Hepatocyte (in vitro differentiated cells): ENCODE data around the gene MTPN. TPM values are rescaled to one million over a fixed set of nuclear protein-coding genes. Genes with fewer than 3 reads are reported as not detected.

Source experiments
- DNase-seq: peaks from one replicate; pipeline ENCODE4 v3.0.0-alpha.2; 2016; ENCODE audit warnings: low spot score
- H2AFZ ChIP-seq: fragments of 200-600 bp; sonication (generic); 2 replicates; pipeline ENCODE4 v1.6.0; 2016; ENCODE audit warnings: antibody characterized with exemption, mild to moderate bottlenecking
- H3K27ac ChIP-seq: fragments of 200-600 bp; sonication (generic); 2 replicates; pipeline ENCODE4 v1.5.1; 2016; ENCODE audit warnings: mild to moderate bottlenecking
- H3K27me3 ChIP-seq: fragments of 200-600 bp; sonication (generic); 2 replicates; pipeline ENCODE4 v1.6.1; 2016
- H3K36me3 ChIP-seq: fragments of 200-600 bp; sonication (generic); replicated peaks from 2 replicates; pipeline ENCODE4 v1.5.1; 2016; ENCODE audit warnings: low read depth; ENCODE audit not compliant: insufficient read depth
- H3K4me1 ChIP-seq: fragments of 200-600 bp; sonication (generic); 2 replicates; pipeline ENCODE4 v1.5.1; 2016; ENCODE audit warnings: mild to moderate bottlenecking, moderate library complexity; ENCODE audit not compliant: insufficient read depth
- H3K4me2 ChIP-seq: fragments of 200-600 bp; sonication (generic); 2 replicates; pipeline ENCODE4 v1.6.0; 2016
- H3K4me3 ChIP-seq: fragments of 200-600 bp; sonication (generic); 2 replicates; pipeline ENCODE4 v1.5.1; 2016; ENCODE audit warnings: mild to moderate bottlenecking
- H3K79me2 ChIP-seq: fragments of 200-600 bp; sonication (generic); 2 replicates; pipeline ENCODE4 v1.6.0; 2017; ENCODE audit warnings: mild to moderate bottlenecking
- H3K9me2 ChIP-seq: fragments of 200-600 bp; sonication (generic); replicated peaks from 2 replicates; pipeline ENCODE4 v1.6.0; 2017; ENCODE audit warnings: mild to moderate bottlenecking; ENCODE audit not compliant: insufficient read depth
- H3K9me3 ChIP-seq: fragments of 200-600 bp; sonication (generic); 2 replicates; pipeline ENCODE4 v1.5.1; 2016; ENCODE audit warnings: low read depth, mild to moderate bottlenecking
- H4K20me1 ChIP-seq: fragments of 200-600 bp; sonication (generic); 2 replicates; pipeline ENCODE4 v1.6.0; 2016; ENCODE audit warnings: mild to moderate bottlenecking; ENCODE audit not compliant: insufficient read depth, poor library complexity, severe bottlenecking
- CTCF ChIP-seq: fragments of 200-600 bp; sonication (generic); IDR thresholded peaks from 2 replicates; pipeline ENCODE4 v1.5.1; 2016; ENCODE audit warnings: antibody characterized with exemption, mild to moderate bottlenecking; ENCODE audit not compliant: poor library complexity
- EZH2 ChIP-seq: fragments of 200-600 bp; sonication (generic); IDR thresholded peaks from 2 replicates; pipeline ENCODE4 v1.6.1; 2016; ENCODE audit warnings: antibody characterized with exemption, mild to moderate bottlenecking, borderline replicate concordance
- EZH2phosphoT487 ChIP-seq: fragments of 200-600 bp; sonication (generic); IDR thresholded peaks from one replicate; pipeline ENCODE4 v1.6.1; 2018; ENCODE audit warnings: antibody characterized with exemption, mild to moderate bottlenecking, low read depth, moderate library complexity; ENCODE audit not compliant: unreplicated experiment, severe bottlenecking
- WGBS: methylation state at CpG from one replicate; pipeline ENCODE4 v1.1.6; 2016; ENCODE audit warnings: low lambda C conversion rate; ENCODE audit errors: missing lambda C conversion rate; 5-methylcytosine and 5-hydroxymethylcytosine counted together
- polyA plus RNA-seq: library from polyadenylated mRNA; unstranded; fragments of >200 nt; fragmentation: Nextera tagmentation; extraction: Ambion mirVana; gene quantifications from 2 replicates; pipeline ENCODE4 v1.2.1, GENCODE V29; 2016
- total RNA-seq: library from RNA; depleted of rRNA; stranded (reverse); fragments of >200 nt; gene quantifications from 2 replicates; pipeline ENCODE4 v1.2.3, GENCODE V29; 2014

Gene MTPN
- total and polyA plus RNA-seq, 2 experiments from 2014 or later = 32.8 to 131 TPM

- peaks cover 67% of the 10 kb centered on the region for H3K79me2 ChIP-seq
- no peak overlapping the region for H3K27ac ChIP-seq
- WGBS = 98% methylated on average over 2 of the region's 2 CpGs
- no peak overlapping the region for H2AFZ ChIP-seq
- no peak for TF ChIP-seq CTCF
- H3K4me1 ChIP-seq = peaks cover 12% of the 10 kb centered on the region
- peaks cover 40% of the 10 kb centered on the region for H4K20me1 ChIP-seq
- H3K4me3 ChIP-seq = no peak overlapping the region
- no peaks in the 10 kb centered on the region for H3K9me2 ChIP-seq
- H3K27me3 ChIP-seq = no peaks in the 10 kb centered on the region
- H3K9me3 ChIP-seq = no peaks in the 10 kb centered on the region
- H3K4me2 ChIP-seq = peak overlapping the region; percentile 89
- DNase-seq = no peak
- H3K36me3 ChIP-seq = no peaks in the 10 kb centered on the region
Observed at GRCh38 chr7:135975166-135975565, 2.0 kb downstream of the MTPN start.

GRCh38 chr7:135974667-135975066 lies 2.5 kb downstream of the MTPN start:
- H3K9me3 ChIP-seq = no peaks in the 10 kb centered on the region
- no peak overlapping the region for H2AFZ ChIP-seq
- H3K4me1 ChIP-seq = peaks cover 12% of the 10 kb centered on the region
- WGBS = 88% methylated on average over 1 of the region's 1 CpG
- no peaks in the 10 kb centered on the region for H3K9me2 ChIP-seq
- peaks cover 40% of the 10 kb centered on the region for H4K20me1 ChIP-seq
- no peak overlapping the region for H3K27ac ChIP-seq
- no peak overlapping the region for H3K4me3 ChIP-seq
- peaks cover 72% of the 10 kb centered on the region for H3K79me2 ChIP-seq
- no peaks in the 10 kb centered on the region for H3K27me3 ChIP-seq
- H3K36me3 ChIP-seq = no peaks in the 10 kb centered on the region
- TF ChIP-seq EZH2phosphoT487 (no peak), CTCF (no peak), EZH2 (no peak)
- H3K4me2 ChIP-seq = peak overlapping the region; percentile 89
- no peak for DNase-seq

- peaks cover 95% of the 10 kb centered on the region for H3K79me2 ChIP-seq
- H3K27ac ChIP-seq = no peak overlapping the region
- no peak overlapping the region for H2AFZ ChIP-seq
- DNase-seq = no peak
- TF ChIP-seq EZH2 = no peak
- TF ChIP-seq CTCF = no peak
- no peak for TF ChIP-seq EZH2phosphoT487
- no peak overlapping the region for H3K4me3 ChIP-seq
- no peaks in the 10 kb centered on the region for H3K9me3 ChIP-seq
- no peak overlapping the region for H3K4me2 ChIP-seq
- H3K9me2 ChIP-seq = no peaks in the 10 kb centered on the region
- H3K4me1 ChIP-seq = peaks cover 12% of the 10 kb centered on the region
- H3K27me3 ChIP-seq = no peaks in the 10 kb centered on the region
- no peaks in the 10 kb centered on the region for H3K36me3 ChIP-seq
- H4K20me1 ChIP-seq = peaks cover 43% of the 10 kb centered on the region
Observed at GRCh38 chr7:135971366-135971725, 5.8 kb downstream of the MTPN start.

- DNase-seq = no peak
- H3K4me3 ChIP-seq = no peak overlapping the region
- no peak for TF ChIP-seq EZH2phosphoT487
- TF ChIP-seq CTCF = no peak
- TF ChIP-seq EZH2 = no peak
- no peak overlapping the region for H2AFZ ChIP-seq
- H3K27ac ChIP-seq = no peak overlapping the region
- no peaks in the 10 kb centered on the region for H3K9me2 ChIP-seq
- H3K9me3 ChIP-seq = no peaks in the 10 kb centered on the region
- H3K27me3 ChIP-seq = no peaks in the 10 kb centered on the region
- peaks cover 95% of the 10 kb centered on the region for H3K79me2 ChIP-seq
- 88% methylated on average over 1 of the region's 1 CpG for WGBS
- peaks cover 41% of the 10 kb centered on the region for H4K20me1 ChIP-seq
- H3K4me1 ChIP-seq = peaks cover 9% of the 10 kb centered on the region
- H3K36me3 ChIP-seq = no peaks in the 10 kb centered on the region
- no peak overlapping the region for H3K4me2 ChIP-seq
Observed at GRCh38 chr7:135970682-135971365, 6.3 kb downstream of the MTPN start.
